HG02973 (cell line): ENCODE results near the gene PSMC4.

ENCODE experiments used
- ATAC-seq: cut with Tn5 transposase; IDR thresholded peaks from one replicate; pipeline ENCODE4 v1.9.1; 2021; ENCODE audit warnings: moderate library complexity; ENCODE audit not compliant: unreplicated experiment

The PSMC4 gene

GRCh38 chr19:39987167-39987566, 16.2 kb downstream of the PSMC4 start:
- no peak for ATAC-seq

DNA sequence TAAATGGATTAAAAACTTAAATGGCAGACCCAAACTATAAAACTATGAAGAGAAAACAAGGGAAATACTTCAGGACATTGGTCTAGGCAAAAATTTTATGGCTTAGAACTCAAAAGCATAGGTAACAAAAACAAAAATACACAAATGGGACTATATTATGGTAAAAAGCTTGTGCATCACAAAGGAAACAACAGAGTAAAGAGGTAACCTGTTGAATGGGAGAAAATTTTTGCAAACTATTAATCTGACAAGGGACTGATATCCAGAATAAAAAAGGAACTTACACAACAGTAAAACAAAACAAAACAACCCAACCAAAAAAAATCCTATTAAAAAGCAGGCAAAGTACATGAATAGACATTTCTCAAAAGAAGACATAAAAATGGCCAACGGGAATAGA, 16.6 kb downstream of the PSMC4 start:
- ATAC-seq = no peak

DNA sequence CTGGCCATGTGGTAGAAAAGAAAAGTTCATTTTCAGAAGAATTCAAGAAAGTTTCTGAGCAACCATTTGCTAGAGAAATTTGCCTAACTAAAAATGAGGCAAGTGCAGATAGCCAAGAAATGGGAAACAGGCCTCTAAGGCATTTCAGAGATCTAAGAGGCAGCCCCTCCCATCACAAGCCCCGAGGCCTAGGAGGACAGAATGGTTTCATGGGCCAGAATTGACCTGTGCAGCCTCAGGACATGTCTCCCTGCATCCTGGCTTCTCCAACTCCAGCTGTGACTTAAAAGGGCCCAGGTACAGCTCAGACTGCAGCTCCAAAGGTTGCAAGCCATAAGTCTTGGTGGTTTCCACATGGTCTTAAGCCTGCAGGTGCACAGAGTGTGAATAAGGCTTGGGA, 22.6 kb downstream of the PSMC4 start:
- ATAC-seq = no peak

GRCh38 chr19:39994361-39994760, 23.4 kb downstream of the PSMC4 start:
- ATAC-seq = no peak

- ATAC-seq = no peak
Measured at GRCh38 chr19:39995794-39996193, 24.8 kb downstream of the PSMC4 start.

DNA sequence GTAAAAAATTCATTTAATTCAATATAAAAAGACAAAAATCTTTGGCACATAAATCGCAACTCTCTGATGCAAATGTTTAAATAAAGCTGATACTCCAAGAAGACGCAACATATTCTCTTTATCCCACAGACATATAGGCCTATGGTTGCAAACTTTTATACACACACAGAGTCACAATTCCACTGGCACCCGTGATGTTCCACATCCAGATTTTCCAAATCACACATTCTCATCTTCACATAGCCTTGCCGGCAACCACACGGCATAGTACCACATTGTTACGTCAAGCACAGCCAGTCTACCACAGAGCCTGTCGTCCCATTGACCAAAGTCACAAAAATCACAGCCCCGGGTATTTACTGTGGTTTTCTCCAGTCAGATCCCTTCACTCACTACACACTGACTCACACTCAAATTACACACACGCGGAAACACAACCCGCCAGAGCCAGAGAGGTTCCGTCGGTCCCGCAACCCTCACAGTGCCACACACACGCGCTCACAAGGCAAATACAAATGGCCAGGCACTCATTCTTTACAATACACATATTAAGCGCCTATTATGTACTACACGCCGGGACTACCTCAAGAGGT, 25.3 kb downstream of the PSMC4 start:
- no peak for ATAC-seq

GRCh38 chr19:39996811-39997637, 26.1 kb downstream of the PSMC4 start, which contains the start of gene ZNF546:
Gene ZNF546, plus strand, starts transcription at chr19:39997060. Its CDS starts 1,267 bp downstream, at chr19:39998327.
- peak; percentile 64 for ATAC-seq

DNA sequence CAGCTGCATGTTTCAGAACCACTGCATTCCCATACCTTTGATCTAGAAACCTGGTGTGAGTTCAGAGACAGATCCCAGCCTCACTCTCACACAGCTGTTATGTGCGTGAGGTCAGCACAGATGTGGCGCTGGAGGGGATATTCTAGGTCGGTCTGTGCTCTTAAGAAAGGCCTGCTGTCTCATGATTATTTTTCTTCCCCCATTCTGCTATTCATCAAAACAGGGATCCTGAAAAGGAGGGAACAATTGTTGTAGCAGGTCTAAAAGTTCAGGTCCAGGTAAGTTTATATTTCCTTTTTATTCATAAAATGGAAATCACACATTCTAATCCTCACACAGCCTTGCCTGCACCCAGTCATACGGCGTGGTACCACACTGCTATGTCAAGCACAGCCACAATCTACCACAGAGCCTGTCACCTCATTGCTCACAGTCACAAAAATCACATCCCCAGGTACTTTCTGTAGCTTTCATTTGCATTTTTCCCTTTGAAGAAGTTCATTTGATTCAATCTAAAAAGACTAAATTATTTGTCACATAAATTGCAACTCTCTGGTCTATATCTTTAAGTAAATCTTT, 26.8 kb downstream of the PSMC4 start:
- ATAC-seq = no peak

GRCh38 chr19:39998501-39998900, 27.5 kb downstream of the PSMC4 start:
- ATAC-seq = no peak

DNA sequence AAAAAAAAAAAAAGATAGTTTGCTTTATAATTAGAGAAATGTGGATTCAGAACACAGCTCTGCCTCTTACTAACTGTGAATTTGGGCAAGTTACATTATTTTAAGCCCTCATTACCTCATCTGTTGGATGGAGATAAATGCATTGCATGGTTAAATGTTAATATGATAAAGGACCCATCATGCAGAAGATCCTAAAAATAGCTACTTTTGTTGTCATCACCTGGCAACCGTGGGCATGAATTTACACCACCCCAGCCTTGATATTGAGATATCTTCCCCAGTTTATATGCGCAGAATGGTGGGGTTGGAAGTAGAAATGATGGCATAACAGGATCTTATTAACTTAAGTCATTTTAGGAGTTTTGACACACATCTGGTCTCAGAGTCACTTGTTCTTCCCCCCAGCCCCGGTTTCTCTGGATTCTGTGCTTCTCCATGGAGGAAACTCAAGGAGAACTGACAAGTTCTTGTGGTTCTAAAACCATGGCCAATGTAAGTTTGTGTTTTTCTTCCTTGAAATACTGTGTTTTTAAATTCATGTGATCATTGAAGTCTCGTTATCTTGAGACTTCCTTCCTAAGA, 34.8 kb downstream of the PSMC4 start:
- ATAC-seq = no peak

- ATAC-seq = no peak
Measured at GRCh38 chr19:40006273-40006691, 35.3 kb downstream of the PSMC4 start.

GRCh38 chr19:40009674-40010073, 38.7 kb downstream of the PSMC4 start:
- ATAC-seq = no peak

DNA sequence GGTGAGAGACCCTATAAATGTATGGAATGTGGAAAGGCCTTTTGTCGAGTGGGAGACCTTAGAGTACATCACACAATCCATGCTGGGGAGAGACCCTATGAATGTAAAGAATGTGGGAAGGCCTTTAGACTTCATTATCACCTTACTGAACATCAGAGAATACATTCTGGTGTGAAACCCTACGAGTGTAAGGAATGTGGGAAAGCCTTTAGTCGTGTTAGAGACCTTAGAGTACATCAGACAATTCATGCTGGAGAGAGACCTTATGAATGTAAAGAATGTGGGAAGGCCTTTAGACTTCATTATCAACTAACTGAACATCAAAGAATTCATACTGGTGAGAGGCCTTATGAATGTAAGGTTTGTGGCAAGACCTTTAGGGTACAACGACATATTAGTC, 43.0 kb downstream of the PSMC4 start:
- no peak for ATAC-seq

- no peak for ATAC-seq
Measured at GRCh38 chr19:40023969-40024368, 53.0 kb downstream of the PSMC4 start.

GRCh38 chr19:40025938-40026596, 55.1 kb downstream of the PSMC4 start:
- ATAC-seq = no peak

DNA sequence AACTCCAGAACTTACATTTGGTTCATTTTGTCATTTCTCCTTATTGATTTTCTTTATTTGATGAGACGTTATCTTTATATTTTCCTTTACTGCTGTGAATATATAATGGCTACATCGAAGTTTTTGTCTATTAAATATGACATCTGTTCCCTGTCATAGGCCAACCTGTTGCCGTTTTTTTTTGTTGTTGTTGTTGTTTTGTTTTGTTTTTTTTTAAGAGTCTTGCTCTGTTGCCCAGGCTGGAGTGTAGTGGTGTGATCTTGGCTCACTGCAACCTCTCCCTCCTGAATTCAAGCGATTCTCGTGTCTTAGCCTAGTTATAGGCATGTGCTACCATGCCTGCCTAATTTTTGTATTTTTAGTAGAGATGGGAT, 55.6 kb downstream of the PSMC4 start:
- no peak for ATAC-seq
